OCI-LY3 (cell line): ENCODE data around the gene USB1.

Experiments used
- H2AFZ ChIP-seq: fragments of 200-600, 300-600 bp; shearing (Covaris generic); 2 replicates; pipeline ENCODE4 v1.6.0; 2014; ENCODE audit warnings: antibody characterized with exemption, low read depth, low read length
- H3K27ac ChIP-seq: fragments of 200-600, 300-600 bp; sonication (generic); 2 replicates; pipeline ENCODE4 v1.5.1; 2014; ENCODE audit warnings: mild to moderate bottlenecking, low read length, moderate library complexity, mixed read lengths
- H3K27me3 ChIP-seq: fragments of 200-600, 300-600 bp; sonication (generic); 2 replicates; pipeline ENCODE4 v1.6.1; 2014; ENCODE audit warnings: low read depth, low read length, mixed read lengths
- H3K36me3 ChIP-seq: fragments of 200-600, 300-600 bp; sonication (generic); replicated peaks from 2 replicates; pipeline ENCODE3; 2014; ENCODE audit warnings: low read depth, low read length, mixed read lengths
- H3K4me1 ChIP-seq: fragments of 300-600, 200-600 bp; sonication (generic); 2 replicates; pipeline ENCODE4 v1.6.1; 2014; ENCODE audit warnings: low read length, mixed read lengths
- H3K4me2 ChIP-seq: fragments of 200-600, 300-600 bp; sonication (generic); 2 replicates; pipeline ENCODE4 v1.6.1; 2014; ENCODE audit warnings: low read length, mixed read lengths
- H3K4me3 ChIP-seq: fragments of 300-600, 200-600 bp; sonication (generic); 2 replicates; pipeline ENCODE4 v1.5.1; 2014; ENCODE audit warnings: antibody characterized with exemption, mild to moderate bottlenecking, low read length, moderate library complexity
- H3K79me2 ChIP-seq: fragments of 300-600, 200-600 bp; shearing (Covaris generic); 2 replicates; pipeline ENCODE4 v1.6.1; 2014; ENCODE audit warnings: mild to moderate bottlenecking, low read length, mixed read lengths
- H3K9ac ChIP-seq: fragments of 300-600, 200-600 bp; shearing (Covaris generic); 2 replicates; pipeline ENCODE4 v1.6.0; 2014; ENCODE audit warnings: mild to moderate bottlenecking, low read length, moderate library complexity
- H3K9me3 ChIP-seq: fragments of 200-600, 300-600 bp; shearing (Covaris generic); 2 replicates; pipeline ENCODE4 v1.6.1; 2014; ENCODE audit warnings: low read length, mixed read lengths; ENCODE audit not compliant: insufficient read depth
- H4K20me1 ChIP-seq: fragments of 200-600, 300-600 bp; sonication (generic); 2 replicates; pipeline ENCODE4 v1.6.1; 2016; ENCODE audit warnings: low read length, mixed read lengths; ENCODE audit not compliant: insufficient read depth
- CTCF ChIP-seq: fragments of 200-600, 300-600 bp; sonication (generic); IDR thresholded peaks from 2 replicates; pipeline ENCODE4 v1.5.1; 2014; ENCODE audit warnings: antibody characterized with exemption, low read length, low read depth
- EZH2phosphoT487 ChIP-seq: fragments of 200-600 bp; shearing (Covaris generic); IDR thresholded peaks from 2 replicates; pipeline ENCODE4 v1.6.1; 2018; ENCODE audit warnings: antibody characterized with exemption, mixed run types, low read depth

Gene USB1

GRCh38 chr16:57970319-57970718 is 30.9 kb upstream of the USB1 start:
- Histone ChIP-seq H3K4me1 (0 out of 2 replicates have a peak, but pooled peaks cover 2% of the 10 kb centered on the region), H3K36me3 (no peaks in the 10 kb centered on the region), H3K27ac (no peak overlapping the region), H2AFZ (no peak overlapping the region), H3K27me3 (peaks cover 17% of the 10 kb centered on the region), H3K9me3 (no peaks in the 10 kb centered on the region), H3K4me3 (no peak overlapping the region), H3K79me2 (no peaks in the 10 kb centered on the region), H3K4me2 (no peak overlapping the region), H4K20me1 (no peaks in the 10 kb centered on the region), H3K9ac (no peak overlapping the region)
- TF ChIP-seq EZH2phosphoT487 (no peak), CTCF (no peak)

DNA sequence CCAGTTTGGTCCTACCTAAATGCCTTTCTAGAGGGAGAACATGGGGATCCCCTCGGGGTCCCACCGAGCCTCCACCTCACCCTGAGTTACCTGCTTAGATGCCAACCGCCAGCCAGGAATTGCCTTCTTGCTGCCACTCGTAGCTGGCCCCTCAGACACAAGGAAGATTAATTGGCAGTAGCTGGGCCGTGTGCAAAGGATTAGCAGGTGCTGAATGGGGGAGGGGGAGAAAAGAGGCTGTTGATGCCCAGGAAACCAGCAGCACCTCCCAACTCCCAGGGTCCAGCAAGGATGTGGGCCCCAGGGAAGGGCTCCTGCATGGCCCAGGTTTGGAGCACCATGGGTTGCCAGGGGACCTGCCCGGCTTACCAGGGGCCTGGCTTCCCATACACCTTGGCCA is 30.2 kb upstream of the USB1 start, which contains the start of gene CNGB1:
Gene CNGB1, minus strand, starts transcription at position 159 of the 400 bp plus-strand sequence. CDS start 3,842 bp downstream, outside the sequence.
- Histone ChIP-seq H3K27ac (no peak within 1 kb of the TSS), H3K4me1 (0 out of 2 replicates have a peak, but pooled peaks cover 2% of the 10 kb centered on the region), H3K9me3 (no peaks in the 10 kb centered on the region), H4K20me1 (no peaks in the 10 kb centered on the region), H3K9ac (no peak within 1 kb of the TSS), H3K79me2 (no peaks in the 10 kb centered on the region), H3K4me2 (no peak within 1 kb of the TSS), H2AFZ (no peak within 1 kb of the TSS), H3K36me3 (no peaks in the 10 kb centered on the region), H3K27me3 (peaks cover 17% of the 10 kb centered on the region), H3K4me3 (no peak within 1 kb of the TSS)
- TF ChIP-seq EZH2phosphoT487 (no peak), CTCF (no peak)

DNA sequence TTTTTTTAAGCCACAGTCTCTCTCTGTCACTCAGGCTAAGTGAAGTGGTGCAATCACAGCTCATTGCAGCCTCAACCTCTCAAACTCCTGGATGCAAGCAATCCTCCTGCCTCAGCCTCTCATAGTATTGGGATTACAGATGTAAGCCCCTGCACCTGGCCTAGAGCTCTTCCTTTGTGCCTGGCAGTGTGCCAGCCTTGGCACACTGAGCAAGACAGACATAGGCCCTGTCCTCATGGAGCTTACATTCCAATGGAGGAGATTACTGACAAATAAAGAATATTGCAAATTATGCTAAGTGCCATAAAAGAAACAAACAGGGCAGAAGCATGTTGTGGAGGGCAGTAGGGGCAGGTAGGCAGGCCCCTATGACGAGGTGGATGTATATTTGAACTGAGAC is 29.4 kb upstream of the USB1 start:
- Histone ChIP-seq H3K9ac (no peak overlapping the region), H3K4me3 (no peak overlapping the region), H3K27me3 (peaks cover 17% of the 10 kb centered on the region), H3K9me3 (no peaks in the 10 kb centered on the region), H4K20me1 (no peaks in the 10 kb centered on the region), H3K4me1 (0 out of 2 replicates have a peak, but pooled peaks cover 2% of the 10 kb centered on the region), H3K79me2 (no peaks in the 10 kb centered on the region), H2AFZ (no peak overlapping the region), H3K27ac (no peak overlapping the region), H3K36me3 (no peaks in the 10 kb centered on the region), H3K4me2 (no peak overlapping the region)
- TF ChIP-seq EZH2phosphoT487 (no peak), CTCF (no peak)

GRCh38 chr16:57972306-57972705 is 28.9 kb upstream of the USB1 start:
- Histone ChIP-seq H3K4me2 (no peak overlapping the region), H3K4me1 (no peaks in the 10 kb centered on the region), H3K9ac (no peak overlapping the region), H3K36me3 (no peaks in the 10 kb centered on the region), H3K27me3 (peaks cover 17% of the 10 kb centered on the region), H2AFZ (no peak overlapping the region), H3K4me3 (no peak overlapping the region), H4K20me1 (no peaks in the 10 kb centered on the region), H3K27ac (no peak overlapping the region), H3K79me2 (no peaks in the 10 kb centered on the region), H3K9me3 (no peaks in the 10 kb centered on the region)
- TF ChIP-seq EZH2phosphoT487 = no peak
- TF ChIP-seq CTCF = no peak
